Subcutaneous adipose tissue (tissue), 4 donors: Measurements from ENCODE around the gene PTPRD. TPM values are rescaled to one million over a fixed set of nuclear protein-coding genes. Genes with fewer than 3 reads are reported as not detected.

ENCODE experiments used
- total RNA-seq, 4 donors: library from RNA; depleted of rRNA; stranded (reverse); fragments of >200 nt; gene quantifications; one replicate each; pipeline ENCODE4 v1.1.0, GENCODE V29; 2016
- TF ChIP-seq, protein P1 (sequence below): fragments of 450-650 bp; IDR thresholded peaks from one replicate; pipeline ENCODE4 v1.5.1; 2016; ENCODE audit warnings: low read depth, mild to moderate bottlenecking, control low read depth, antibody characterized with exemption, moderate library complexity

PTPRD gene
- total RNA-seq, 4 donors from 2014 or later, result 5.1 to 17.3 (median 12.1) TPM

- TF ChIP-seq, protein P1, sequence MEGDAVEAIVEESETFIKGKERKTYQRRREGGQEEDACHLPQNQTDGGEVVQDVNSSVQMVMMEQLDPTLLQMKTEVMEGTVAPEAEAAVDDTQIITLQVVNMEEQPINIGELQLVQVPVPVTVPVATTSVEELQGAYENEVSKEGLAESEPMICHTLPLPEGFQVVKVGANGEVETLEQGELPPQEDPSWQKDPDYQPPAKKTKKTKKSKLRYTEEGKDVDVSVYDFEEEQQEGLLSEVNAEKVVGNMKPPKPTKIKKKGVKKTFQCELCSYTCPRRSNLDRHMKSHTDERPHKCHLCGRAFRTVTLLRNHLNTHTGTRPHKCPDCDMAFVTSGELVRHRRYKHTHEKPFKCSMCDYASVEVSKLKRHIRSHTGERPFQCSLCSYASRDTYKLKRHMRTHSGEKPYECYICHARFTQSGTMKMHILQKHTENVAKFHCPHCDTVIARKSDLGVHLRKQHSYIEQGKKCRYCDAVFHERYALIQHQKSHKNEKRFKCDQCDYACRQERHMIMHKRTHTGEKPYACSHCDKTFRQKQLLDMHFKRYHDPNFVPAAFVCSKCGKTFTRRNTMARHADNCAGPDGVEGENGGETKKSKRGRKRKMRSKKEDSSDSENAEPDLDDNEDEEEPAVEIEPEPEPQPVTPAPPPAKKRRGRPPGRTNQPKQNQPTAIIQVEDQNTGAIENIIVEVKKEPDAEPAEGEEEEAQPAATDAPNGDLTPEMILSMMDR, result no peak
Observed at GRCh38 chr9:9942764-9943424, 669.9 kb downstream of the PTPRD start.

GRCh38 chr9:9938432-9938831 is 674.4 kb downstream of the PTPRD start:
- TF ChIP-seq, protein P1, result no peak

DNA sequence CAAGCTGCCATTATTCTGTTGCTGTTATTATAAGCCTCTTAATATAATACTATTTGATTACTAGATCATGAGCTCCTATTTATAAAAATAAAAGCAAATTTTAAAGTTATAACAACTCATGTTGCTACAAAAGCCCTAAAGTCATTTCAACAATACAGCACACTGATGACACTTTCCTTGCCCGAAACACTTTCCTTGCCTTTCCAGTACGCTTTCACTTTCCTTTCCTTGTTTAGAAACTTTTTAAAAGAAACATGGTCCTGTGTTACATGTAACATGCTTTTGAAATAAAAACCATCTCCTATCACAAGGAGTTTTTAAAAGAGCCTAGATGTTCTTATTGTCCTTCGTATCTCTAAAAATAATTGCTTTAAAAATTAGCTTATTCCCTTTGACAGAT is 688.4 kb downstream of the PTPRD start:
- TF ChIP-seq, protein P1, result no peak

DNA sequence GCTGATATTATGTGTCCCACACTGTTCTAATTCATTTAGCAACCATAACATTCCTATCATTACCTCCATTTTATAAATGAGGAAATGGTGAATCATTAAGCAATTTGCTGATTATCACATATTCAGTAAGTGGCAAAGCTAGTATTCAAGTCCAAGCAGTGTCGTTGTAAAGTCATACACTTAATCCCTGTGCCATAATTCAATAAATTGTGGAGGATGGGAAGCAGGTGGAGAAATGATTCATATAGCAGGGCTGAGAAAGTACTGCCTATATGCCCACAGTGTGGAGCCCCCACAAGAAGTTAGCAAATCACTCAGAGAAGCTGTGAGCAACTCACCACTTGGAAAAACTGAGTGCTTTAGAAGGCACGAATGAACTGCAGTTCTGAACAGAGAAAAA is 691.0 kb downstream of the PTPRD start:
- TF ChIP-seq, protein P1, result no peak

DNA sequence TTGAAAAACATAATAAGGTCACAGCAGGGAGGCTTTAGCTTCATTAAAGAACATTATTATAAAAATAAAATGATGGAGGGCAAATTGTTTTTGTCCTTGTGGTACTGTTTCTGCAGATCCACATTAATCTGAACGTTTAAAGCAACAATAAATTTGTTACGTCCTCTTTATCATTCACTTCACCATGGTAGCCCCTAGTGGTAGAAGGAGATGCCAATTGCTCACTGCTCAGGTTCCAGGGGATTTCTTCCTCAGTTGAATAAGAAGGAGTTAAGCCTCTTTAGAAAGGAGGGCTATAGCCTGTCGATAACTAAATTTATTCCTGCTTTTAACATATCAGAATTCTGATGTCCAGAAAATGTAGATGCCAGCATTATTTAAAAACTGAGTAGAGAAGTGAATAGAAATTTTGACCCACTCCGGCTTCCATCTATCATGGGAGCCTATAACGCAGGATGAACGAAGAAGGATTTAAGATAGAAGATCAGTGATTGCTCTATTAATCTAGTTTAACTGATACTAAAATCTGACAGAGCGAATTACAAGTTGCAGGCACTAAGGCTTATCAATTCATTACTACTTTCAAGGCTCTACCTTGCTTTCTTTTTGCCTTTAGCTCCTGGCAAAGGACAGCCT is 692.3 kb downstream of the PTPRD start:
- TF ChIP-seq, protein P1, result no peak

DNA sequence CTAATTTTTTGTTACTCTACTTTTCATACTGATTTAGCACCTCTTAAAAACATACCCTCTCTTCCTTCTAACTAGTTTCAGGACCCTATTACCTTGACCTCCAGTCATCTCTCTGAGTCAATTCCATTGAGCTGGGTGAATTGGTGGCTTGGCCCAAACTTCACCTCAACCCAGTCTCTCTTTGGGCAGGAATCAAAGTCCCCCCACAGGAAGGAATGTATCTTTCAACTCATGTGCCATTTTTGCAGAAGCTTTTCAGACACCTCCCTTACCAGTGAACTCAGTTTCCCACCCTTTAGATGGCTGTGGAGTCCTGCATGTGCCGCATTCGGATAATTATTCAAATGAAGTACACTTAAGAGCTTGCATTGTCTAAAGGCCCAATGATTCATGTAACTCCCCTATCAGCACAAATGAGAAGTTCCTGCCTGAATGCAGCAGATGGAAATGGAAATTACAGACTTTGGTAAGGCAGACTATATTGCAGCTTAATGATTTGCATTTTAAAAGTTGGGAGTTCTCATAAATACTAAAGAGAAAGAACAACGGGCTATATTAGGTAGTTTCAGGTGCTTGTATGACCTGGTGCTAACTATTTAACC is 693.5 kb downstream of the PTPRD start:
- TF ChIP-seq, protein P1, result no peak

- TF ChIP-seq, protein P1, result no peak
Observed at GRCh38 chr9:9917400-9917799, 695.4 kb downstream of the PTPRD start.
